Loucy (cell line): ENCODE results near the gene TCL1B.

Experiments used
- EZH2phosphoT487 ChIP-seq: fragments of 200-600 bp; IDR thresholded peaks from 2 replicates; pipeline ENCODE4 v1.6.1; 2018; ENCODE audit warnings: antibody characterized with exemption, mild to moderate bottlenecking, moderate library complexity, borderline replicate concordance
- TF ChIP-seq, protein P1 (sequence below): fragments of 200-600 bp; sonication (generic); conservative IDR thresholded peaks from 2 replicates; pipeline ENCODE4 v1.5.1; 2014; ENCODE audit warnings: mild to moderate bottlenecking, antibody characterized with exemption, low read length

GRCh38 chr14:95713596-95714371, 27.6 kb downstream of the TCL1B start, which contains the start of gene TCL1A:
- TF ChIP-seq, protein P1, sequence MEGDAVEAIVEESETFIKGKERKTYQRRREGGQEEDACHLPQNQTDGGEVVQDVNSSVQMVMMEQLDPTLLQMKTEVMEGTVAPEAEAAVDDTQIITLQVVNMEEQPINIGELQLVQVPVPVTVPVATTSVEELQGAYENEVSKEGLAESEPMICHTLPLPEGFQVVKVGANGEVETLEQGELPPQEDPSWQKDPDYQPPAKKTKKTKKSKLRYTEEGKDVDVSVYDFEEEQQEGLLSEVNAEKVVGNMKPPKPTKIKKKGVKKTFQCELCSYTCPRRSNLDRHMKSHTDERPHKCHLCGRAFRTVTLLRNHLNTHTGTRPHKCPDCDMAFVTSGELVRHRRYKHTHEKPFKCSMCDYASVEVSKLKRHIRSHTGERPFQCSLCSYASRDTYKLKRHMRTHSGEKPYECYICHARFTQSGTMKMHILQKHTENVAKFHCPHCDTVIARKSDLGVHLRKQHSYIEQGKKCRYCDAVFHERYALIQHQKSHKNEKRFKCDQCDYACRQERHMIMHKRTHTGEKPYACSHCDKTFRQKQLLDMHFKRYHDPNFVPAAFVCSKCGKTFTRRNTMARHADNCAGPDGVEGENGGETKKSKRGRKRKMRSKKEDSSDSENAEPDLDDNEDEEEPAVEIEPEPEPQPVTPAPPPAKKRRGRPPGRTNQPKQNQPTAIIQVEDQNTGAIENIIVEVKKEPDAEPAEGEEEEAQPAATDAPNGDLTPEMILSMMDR, result no peak
- no peak for TF ChIP-seq EZH2phosphoT487
